CD4-positive, alpha-beta T cell treated with Interleukin-6 at 100 ng/mL for 8 hours (primary cell): ENCODE measurements around the gene PUM2.

Source experiments
- DNase-seq: peaks from one replicate; pipeline ENCODE4 v3.0.0-alpha.2; 2020; ENCODE audit warnings: mixed read lengths, low spot score

PUM2 gene

DNA sequence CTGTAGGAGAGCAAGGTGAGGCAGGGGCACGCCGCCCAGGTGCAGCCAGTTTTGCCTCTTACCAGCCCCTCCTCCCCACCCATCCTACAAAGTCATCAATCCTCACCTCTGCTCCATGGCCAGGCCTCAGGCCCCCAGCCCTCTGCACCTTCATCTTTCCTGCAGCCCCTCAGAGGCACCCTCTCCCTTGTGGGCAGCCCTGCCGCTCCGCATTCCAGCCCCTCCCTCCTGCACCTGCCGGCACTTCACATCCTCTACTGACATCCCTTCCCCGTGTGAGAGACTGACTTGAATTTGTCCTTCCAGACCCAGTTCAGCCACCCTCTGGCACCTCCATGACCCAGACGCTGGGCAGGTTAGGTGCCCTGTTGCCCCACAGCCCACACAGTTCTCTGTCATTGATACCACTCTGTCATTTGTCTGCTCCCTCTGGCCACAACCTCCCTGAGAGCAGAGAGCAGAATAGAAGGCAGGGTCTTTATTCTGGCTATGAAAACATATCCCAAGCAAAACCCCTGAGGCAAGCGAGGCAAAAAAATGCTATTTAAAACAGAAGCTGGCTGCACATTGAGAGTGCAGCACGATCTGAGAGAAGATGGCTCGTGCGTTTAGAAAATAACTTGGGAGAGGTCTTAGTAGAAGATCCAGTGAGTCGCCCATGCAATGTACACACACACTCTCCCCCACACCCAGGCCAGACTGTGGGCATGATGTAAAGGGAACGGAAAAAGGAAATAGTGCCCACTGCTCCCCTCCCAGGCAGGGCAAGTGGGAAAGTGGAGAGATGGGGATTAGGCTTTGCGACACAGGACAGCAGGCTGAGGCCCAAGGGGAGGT is 151.6 kb downstream of the PUM2 start:
- DNase-seq: no peak
